ENCODE data around the gene UBP1.

DNA sequence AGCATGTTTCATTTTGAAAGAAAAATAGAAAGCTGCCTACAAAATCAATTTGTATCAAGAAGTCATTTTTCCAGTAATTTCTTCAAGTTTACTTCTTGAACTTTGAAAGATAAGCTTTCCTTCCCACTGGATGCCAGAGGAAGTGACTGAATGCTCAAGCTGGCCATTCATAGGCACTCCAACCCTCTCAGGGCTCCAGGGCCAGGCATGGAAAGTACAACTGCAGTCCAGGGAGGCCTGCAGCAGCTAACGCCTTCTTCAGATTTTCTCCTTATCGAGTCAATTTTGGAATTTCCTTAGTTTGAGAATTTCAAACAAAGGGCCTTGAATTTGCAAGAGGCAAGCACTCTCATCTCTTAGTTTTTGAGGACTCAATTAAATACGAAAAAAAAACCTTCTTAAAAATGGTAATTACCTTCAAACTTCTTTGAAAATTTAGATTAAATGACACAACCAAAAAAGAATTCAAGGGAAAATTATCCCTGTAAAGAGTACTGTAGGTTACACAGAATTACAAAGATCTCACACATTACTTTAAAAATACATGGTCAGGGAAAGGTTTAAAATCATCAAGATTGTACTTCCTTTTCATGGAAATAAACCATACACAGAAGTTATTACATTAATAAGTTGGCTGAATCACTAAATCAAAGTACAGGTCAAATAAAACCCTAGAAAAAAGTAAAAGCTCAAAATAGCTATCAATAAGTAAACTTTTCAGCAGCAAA is 2.5 kb downstream of the UBP1 start:
- TF ChIP-seq, protein P1, sequence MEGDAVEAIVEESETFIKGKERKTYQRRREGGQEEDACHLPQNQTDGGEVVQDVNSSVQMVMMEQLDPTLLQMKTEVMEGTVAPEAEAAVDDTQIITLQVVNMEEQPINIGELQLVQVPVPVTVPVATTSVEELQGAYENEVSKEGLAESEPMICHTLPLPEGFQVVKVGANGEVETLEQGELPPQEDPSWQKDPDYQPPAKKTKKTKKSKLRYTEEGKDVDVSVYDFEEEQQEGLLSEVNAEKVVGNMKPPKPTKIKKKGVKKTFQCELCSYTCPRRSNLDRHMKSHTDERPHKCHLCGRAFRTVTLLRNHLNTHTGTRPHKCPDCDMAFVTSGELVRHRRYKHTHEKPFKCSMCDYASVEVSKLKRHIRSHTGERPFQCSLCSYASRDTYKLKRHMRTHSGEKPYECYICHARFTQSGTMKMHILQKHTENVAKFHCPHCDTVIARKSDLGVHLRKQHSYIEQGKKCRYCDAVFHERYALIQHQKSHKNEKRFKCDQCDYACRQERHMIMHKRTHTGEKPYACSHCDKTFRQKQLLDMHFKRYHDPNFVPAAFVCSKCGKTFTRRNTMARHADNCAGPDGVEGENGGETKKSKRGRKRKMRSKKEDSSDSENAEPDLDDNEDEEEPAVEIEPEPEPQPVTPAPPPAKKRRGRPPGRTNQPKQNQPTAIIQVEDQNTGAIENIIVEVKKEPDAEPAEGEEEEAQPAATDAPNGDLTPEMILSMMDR (IDR thresholded peaks at IDR 0.05; ENCODE audit: poor library complexity), result no peak
- no peak for TF ChIP-seq EZH2 (IDR thresholded peaks at IDR 0.05; ENCODE audit: borderline replicate concordance)
- TF ChIP-seq EZH2phosphoT487 (IDR thresholded peaks at IDR 0.05; ENCODE audit: low read depth, severe bottlenecking, unreplicated experiment), result no peak

Measured in hepatocyte (in vitro differentiated cells).